Measurements from ENCODE around the gene ALG14. TPM values are rescaled to one million over a fixed set of nuclear protein-coding genes. Genes with fewer than 3 reads are reported as not detected.
"Not testable (repeated sequence)": the region's sequence is repeated elsewhere in the genome, so short reads cannot be mapped to it uniquely, and the experiment has no call there.

The ALG14 gene
- total RNA-seq, 1 donor from 2014 or later, result 5.0 TPM

DNA sequence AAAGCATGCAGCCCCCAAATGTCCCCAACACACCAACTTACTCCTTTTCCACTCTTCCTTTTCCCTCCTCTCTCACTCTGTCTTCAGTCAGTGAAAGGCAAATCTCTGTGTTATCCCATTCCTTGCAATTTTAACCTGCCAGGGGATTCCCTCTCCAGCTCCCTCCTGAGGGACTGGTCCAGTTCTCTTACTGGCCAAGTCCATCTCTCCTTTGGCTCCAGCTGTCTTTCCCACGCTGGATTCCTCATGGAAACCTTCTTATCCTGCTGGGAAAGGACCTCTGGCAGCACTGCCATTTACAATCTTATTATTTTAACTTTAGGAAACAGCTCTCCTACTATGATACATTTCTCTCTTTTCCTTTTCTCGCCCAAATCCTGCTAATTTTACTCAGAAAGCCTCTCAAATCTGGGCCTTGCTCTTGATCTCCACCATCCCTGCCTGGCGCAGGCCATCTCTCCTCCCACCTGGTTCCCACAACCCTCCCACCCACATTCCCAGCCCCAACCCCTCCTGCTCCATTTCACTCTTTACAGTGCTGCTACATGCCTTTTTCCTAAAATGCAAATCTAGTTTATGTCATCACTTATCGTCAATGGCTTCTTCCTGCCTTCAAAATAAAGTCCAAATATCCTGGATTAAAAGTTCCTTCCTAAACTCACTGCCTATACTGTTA lies 73.2 kb downstream of the ALG14 start:
- Mint-ChIP-seq H3K4me1 (ENCODE audit: unreplicated experiment) (peaks cover 41% of the 10 kb centered on the region), H3K27ac (no peak overlapping the region), H3K4me3 (no peak overlapping the region), H3K27me3 (no peaks in the 10 kb centered on the region), H3K9me3 (no peaks in the 10 kb centered on the region), H3K36me3 (no peaks in the 10 kb centered on the region)
- TF ChIP-seq, protein P1, sequence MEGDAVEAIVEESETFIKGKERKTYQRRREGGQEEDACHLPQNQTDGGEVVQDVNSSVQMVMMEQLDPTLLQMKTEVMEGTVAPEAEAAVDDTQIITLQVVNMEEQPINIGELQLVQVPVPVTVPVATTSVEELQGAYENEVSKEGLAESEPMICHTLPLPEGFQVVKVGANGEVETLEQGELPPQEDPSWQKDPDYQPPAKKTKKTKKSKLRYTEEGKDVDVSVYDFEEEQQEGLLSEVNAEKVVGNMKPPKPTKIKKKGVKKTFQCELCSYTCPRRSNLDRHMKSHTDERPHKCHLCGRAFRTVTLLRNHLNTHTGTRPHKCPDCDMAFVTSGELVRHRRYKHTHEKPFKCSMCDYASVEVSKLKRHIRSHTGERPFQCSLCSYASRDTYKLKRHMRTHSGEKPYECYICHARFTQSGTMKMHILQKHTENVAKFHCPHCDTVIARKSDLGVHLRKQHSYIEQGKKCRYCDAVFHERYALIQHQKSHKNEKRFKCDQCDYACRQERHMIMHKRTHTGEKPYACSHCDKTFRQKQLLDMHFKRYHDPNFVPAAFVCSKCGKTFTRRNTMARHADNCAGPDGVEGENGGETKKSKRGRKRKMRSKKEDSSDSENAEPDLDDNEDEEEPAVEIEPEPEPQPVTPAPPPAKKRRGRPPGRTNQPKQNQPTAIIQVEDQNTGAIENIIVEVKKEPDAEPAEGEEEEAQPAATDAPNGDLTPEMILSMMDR (conservative IDR thresholded peaks at IDR 0.05), result no peak
- no peak for DNase-seq (ENCODE audit: extremely low spot score, unreplicated experiment)

DNA sequence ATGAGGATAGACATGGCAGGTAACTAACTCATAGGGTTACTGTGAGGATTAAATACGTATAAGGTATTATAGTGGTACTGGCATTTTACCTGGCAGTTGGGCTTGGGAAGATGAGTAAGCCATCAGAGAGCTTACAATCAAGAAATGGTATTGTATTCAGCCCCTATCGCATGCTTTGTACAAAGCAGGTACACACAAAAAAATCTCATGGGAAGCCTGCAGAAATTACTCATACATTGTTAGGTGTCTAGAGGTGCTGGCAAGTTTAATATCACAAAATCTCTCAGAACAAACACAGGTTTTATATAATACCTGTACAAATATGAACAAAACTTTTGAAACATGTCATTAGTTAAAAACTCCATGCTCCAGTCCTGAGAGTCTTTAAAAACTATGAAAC lies 74.0 kb downstream of the ALG14 start:
- H3K36me3 Mint-ChIP-seq, result no peaks in the 10 kb centered on the region
- H3K27ac Mint-ChIP-seq, result no peak overlapping the region
- no peaks in the 10 kb centered on the region for H3K9me3 Mint-ChIP-seq
- H3K4me1 Mint-ChIP-seq (ENCODE audit: unreplicated experiment), result peaks cover 47% of the 10 kb centered on the region
- TF ChIP-seq, protein P1 (conservative IDR thresholded peaks at IDR 0.05), result no peak
- H3K27me3 Mint-ChIP-seq, result no peaks in the 10 kb centered on the region
- DNase-seq (ENCODE audit: extremely low spot score, unreplicated experiment), result no peak
- no peak overlapping the region for H3K4me3 Mint-ChIP-seq

DNA sequence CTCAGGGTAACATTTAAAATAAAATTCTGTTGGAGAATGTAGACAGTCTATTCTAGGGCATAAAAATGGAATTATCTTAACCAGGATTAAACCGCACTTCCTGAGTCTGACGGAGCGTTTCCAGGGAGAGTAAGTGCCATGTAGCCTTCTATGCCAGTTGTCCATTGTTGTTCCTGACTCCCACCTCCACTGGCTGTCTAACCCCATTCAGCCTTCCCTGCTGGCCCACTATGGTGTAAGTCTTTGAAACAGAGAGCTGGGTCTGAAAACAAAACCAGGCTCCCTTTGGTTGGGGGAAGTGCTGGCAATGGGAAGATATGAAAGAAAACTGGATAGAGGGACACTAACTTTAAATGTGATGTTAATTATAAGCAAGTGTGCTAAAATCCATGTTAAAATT lies 74.6 kb downstream of the ALG14 start:
- peaks cover 49% of the 10 kb centered on the region for H3K4me1 Mint-ChIP-seq (ENCODE audit: unreplicated experiment)
- TF ChIP-seq, protein P1 (conservative IDR thresholded peaks at IDR 0.05), result no peak
- H3K27ac Mint-ChIP-seq, result peak overlapping the region; percentile 75

DNA sequence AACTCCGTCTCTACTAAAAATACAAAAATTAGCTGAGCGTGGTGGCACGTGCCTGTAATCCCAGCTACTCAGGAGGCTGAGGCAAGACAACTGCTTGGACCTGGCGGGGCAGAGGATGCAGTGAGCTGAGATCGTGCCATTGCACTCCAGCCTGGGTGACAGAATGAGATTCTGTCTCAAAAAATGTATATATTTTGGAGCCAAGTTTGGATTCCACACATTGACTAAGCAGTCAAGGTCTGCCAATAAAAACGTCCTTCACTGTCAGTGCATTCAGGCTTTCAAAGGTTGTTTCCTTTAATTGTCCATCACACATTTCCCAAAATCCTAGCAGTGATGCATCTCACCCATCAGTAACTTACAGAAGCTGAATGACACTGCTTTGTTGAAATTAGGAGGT lies 77.2 kb downstream of the ALG14 start:
- H3K36me3 Mint-ChIP-seq; DNase-seq (ENCODE audit: extremely low spot score, unreplicated experiment): not testable (repeated sequence)

More for the DNA sequence above, 74.6 kb downstream of the ALG14 start:
- no peak overlapping the region for H3K4me3 Mint-ChIP-seq
- no peak for DNase-seq (ENCODE audit: extremely low spot score, unreplicated experiment)
- no peaks in the 10 kb centered on the region for H3K9me3 Mint-ChIP-seq
- H3K36me3 Mint-ChIP-seq, result no peaks in the 10 kb centered on the region
- H3K27me3 Mint-ChIP-seq, result no peaks in the 10 kb centered on the region

DNA sequence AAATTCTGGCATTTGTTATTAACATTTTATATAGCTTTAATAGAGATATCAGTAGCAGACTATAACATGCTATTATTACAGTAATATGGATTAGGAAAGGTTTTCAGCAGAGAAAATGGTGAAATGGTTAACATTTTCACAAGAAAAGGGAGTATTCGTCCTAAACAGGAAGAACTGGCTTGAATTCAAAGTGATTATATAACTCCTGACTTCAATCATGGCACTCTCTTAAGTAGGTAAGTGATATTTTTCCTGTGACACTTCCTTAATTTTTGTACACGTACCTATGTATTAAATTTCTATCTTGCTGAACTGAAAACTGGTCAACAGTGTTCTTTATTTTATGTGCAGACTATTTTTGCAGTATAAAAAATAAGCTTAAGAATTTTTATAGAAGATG lies 77.9 kb downstream of the ALG14 start:
- H3K27ac Mint-ChIP-seq, result peak overlapping the region; percentile 30
- DNase-seq (ENCODE audit: extremely low spot score, unreplicated experiment), result no peak
- H3K27me3 Mint-ChIP-seq, result no peaks in the 10 kb centered on the region
- peaks cover 41% of the 10 kb centered on the region for H3K4me1 Mint-ChIP-seq (ENCODE audit: unreplicated experiment)
- peaks cover 4% of the 10 kb centered on the region for H3K9me3 Mint-ChIP-seq
- H3K36me3 Mint-ChIP-seq, result no peaks in the 10 kb centered on the region
- no peak overlapping the region for H3K4me3 Mint-ChIP-seq
- TF ChIP-seq, protein P1 (conservative IDR thresholded peaks at IDR 0.05), result no peak

More for the DNA sequence above, 77.2 kb downstream of the ALG14 start:
- not testable (repeated sequence) for H3K27ac Mint-ChIP-seq, H3K9me3 Mint-ChIP-seq, H3K27me3 Mint-ChIP-seq, H3K4me3 Mint-ChIP-seq
- H3K4me1 Mint-ChIP-seq (ENCODE audit: unreplicated experiment), result peaks cover 40% of the 10 kb centered on the region

DNA sequence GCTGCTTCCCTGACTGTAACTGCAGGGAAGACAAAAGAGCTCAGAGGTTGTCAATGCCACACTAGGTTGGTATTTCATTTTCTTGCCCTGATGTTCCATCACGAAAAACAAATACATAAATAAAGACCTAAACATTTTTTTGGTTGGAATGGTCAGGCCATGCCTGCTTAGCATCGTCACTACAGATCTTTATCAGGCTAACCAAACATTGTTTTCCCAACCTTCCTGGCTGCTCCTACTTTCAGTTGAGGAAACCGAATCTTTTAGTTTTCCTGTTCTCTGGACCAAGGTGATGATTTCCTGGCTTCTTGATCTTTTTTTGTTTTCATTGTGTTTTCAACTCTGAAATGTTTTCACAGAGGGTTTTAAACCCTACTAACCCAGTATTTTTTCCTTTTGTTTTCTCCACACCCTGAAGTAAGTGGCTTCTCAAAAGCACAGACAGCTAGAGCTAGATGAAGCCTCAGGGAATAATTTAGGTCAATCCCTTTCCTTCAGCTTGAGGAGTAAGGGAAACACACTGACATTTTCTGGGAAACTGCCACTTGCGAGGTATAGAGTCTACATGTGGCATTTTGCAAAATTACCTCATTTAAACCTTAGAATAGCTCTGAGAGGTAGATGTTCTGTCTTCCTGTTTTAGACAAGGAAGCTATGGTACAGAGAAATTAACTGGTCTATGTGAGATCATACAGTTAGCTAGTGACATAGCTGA lies 78.7 kb downstream of the ALG14 start:
- Mint-ChIP-seq H3K36me3 (no peaks in the 10 kb centered on the region), H3K4me3 (no peak overlapping the region), H3K27ac (peak overlapping the region; percentile 30), H3K4me1 (ENCODE audit: unreplicated experiment) (peaks cover 38% of the 10 kb centered on the region), H3K27me3 (no peaks in the 10 kb centered on the region), H3K9me3 (peaks cover 4% of the 10 kb centered on the region)
- DNase-seq (ENCODE audit: extremely low spot score, unreplicated experiment), result no peak
- TF ChIP-seq, protein P1 (conservative IDR thresholded peaks at IDR 0.05), result no peak
